Endothelial cell of umbilical vein (primary cell): Measurements from ENCODE around the gene RBM6.

Experiments used
- CTCF ChIP-seq, 2 donors: IDR thresholded peaks; 1 replicate in 1 of 2; 2 replicates in 1 of 2; pipeline ENCODE4 v1.5.1; 2011; ENCODE audit warnings: low read length in 2 of 2, mild to moderate bottlenecking in 2 of 2, moderate library complexity in 2 of 2, control low read depth in 1 of 2, inconsistent platforms in 1 of 2, low read depth in 1 of 2; ENCODE audit not compliant: insufficient read depth in 1 of 2; ENCODE audit errors: extremely low read depth in 1 of 2
- EZH2 ChIP-seq: IDR thresholded peaks from 2 replicates; pipeline ENCODE4 v1.6.1; 2012; ENCODE audit warnings: borderline replicate concordance, low read depth, mild to moderate bottlenecking, moderate library complexity, low read length, inconsistent platforms; ENCODE audit not compliant: severe bottlenecking
- GATA2 ChIP-seq: IDR thresholded peaks from 2 replicates; pipeline ENCODE4 v1.7.0; 2011; ENCODE audit warnings: low read depth, mild to moderate bottlenecking, moderate library complexity, mixed read lengths, low read length; ENCODE audit not compliant: insufficient read length, insufficient read depth
- JUN ChIP-seq: IDR thresholded peaks from 2 replicates; pipeline ENCODE4 v1.6.1; 2011; ENCODE audit warnings: borderline replicate concordance, low read depth; ENCODE audit not compliant: insufficient read length, insufficient read depth
- MYC ChIP-seq: IDR thresholded peaks from one replicate; pipeline ENCODE4 v1.6.1; 2011; ENCODE audit warnings: mild to moderate bottlenecking, low read depth, low read length
- POLR2A ChIP-seq: IDR thresholded peaks from 2 replicates; pipeline ENCODE4 v1.6.1; 2012; ENCODE audit warnings: low read depth, mild to moderate bottlenecking, control low read depth, low read length
- POLR2AphosphoS5 ChIP-seq: IDR thresholded peaks from 2 replicates; pipeline ENCODE4 v1.6.1; 2012; ENCODE audit warnings: low read depth, mild to moderate bottlenecking, control low read depth, low read length, moderate library complexity; ENCODE audit not compliant: insufficient read depth
- TF ChIP-seq, protein P1 (sequence below): IDR thresholded peaks from 2 replicates; pipeline ENCODE4 v1.6.1; 2011; ENCODE audit not compliant: insufficient read depth, insufficient read length

DNA sequence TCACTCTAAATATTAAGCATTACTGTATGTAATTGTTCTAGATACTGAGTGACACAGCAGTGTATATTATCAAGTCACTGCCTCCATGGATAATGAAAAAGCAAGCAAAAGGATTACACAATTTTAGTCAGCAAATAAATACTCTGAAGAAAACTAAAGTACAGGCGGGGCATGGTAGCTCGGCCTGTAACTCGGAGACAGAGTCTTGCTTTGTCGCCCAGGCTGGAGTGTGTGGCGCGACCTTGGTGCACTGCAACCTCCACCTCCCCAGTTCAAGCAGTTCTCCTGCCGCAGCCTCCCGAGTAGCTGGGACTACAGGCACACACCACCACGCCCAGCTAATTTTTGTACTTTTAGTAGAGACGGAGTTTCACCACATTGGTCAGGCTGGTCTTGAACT, 32.7 kb downstream of the RBM6 start:
- TF ChIP-seq CTCF (IDR thresholded peaks at IDR 0.05; ENCODE audit: extremely low read depth in 1 of 2, insufficient read depth in 1 of 2, low read depth in 1 of 2, low read length in 2 of 2) (no peak), EZH2 (no peak), POLR2A (no peak), MYC (no peak), GATA2 (no peak), POLR2AphosphoS5 (no peak), JUN (no peak)
- TF ChIP-seq, protein P1, sequence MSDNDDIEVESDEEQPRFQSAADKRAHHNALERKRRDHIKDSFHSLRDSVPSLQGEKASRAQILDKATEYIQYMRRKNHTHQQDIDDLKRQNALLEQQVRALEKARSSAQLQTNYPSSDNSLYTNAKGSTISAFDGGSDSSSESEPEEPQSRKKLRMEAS, result no peak
